HG03045 (cell line): ENCODE measurements around the gene GFM1.
A peak's percentile ranks its signal among the peaks of the same experiment; 100 is the strongest.

Experiments used
- ATAC-seq: cut with Tn5 transposase; IDR thresholded peaks from one replicate; pipeline ENCODE4 v1.9.1; 2021; ENCODE audit warnings: mild to moderate bottlenecking, moderate library complexity; ENCODE audit not compliant: unreplicated experiment

Gene GFM1

DNA sequence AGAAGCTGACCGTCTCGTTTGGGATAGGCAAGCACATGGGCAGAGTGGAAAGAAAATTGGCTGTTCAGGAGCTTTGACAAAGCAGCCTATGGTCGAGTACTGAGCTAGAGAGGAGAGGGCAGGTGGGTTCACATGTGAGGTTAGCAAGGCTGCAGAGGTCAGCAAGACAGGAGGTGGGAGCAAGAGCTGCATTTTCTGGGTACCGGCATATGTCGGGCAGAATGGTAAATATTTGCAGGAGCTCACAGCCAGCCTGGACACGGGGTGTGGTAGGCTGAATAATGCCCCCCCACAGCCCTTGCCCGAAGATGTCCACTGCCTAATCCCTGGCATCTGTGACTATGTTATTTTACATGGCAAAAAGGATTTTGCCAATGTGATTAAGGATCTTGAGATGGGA lies 79.7 kb downstream of the GFM1 start:
- no peak for ATAC-seq

DNA sequence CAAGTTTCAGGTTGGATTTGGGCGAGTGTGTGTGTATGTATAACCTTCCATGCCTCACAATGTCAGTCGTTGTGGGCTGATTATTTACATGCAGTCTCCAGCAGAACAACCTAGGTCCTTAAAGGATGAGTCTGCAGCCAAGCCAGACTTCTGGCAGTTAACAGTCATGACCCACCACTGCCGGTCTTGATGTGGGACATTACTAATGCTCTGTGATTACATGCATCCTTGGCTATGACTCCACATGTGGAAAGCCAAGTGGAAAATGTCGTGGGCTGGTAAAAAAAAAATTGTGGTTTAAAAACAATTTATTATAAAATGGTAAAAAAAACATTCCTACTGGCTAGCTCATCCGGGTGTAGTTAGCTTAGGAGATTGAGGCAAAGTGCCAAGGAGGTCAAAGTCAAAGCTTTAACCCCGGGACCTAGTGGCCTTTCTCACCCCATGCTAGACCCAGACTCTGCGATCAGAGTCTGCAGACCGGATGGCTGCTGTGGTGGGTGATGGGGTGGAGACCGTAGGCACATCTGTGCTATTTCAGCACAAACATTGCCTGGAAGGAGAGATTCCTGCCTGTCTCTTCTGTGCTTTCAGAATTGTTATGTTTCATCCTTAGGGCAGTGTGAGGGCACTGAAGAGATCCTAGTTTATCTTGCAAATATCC lies 81.2 kb downstream of the GFM1 start:
- no peak for ATAC-seq

DNA sequence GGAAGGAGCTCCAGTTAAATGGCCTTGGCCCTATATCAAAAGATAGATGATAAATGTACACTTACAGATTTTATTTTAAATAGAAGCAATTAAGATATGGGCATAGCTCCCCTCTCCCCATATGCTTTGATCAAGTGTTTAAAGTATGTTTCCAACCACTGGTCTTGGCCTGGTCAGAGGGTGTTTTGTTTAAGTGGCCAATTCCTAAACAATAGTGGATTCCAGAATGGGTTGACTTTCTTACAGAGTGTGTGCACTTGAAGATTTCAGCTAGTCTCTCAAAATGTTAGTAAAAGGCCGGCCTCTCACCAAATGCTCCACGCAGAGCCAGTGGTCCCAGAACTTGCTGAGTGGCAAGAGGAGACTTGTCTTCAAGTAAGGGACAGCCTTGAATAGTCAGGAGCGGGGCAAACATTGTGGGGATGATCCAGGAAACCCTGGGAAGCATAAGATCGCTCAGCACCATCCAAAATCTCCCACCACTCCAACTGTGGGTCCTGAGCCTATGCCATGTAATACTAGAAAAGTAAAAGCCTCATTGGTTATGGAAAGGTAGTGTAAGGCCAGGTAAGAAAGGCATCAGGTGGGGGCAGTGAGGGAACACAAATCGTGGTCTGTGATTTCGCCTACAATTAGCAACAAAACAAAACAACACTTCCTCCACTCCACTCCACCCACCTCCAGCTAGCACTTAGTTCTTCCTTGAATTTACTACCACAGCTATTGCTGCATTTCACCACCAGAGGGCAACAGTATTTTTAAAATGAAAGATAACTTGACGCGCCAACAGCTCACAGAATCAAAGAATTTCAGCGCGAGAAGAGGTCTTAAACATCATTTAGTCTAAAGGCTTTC lies 83.1 kb downstream of the GFM1 start:
- peak; percentile 50 for ATAC-seq

DNA sequence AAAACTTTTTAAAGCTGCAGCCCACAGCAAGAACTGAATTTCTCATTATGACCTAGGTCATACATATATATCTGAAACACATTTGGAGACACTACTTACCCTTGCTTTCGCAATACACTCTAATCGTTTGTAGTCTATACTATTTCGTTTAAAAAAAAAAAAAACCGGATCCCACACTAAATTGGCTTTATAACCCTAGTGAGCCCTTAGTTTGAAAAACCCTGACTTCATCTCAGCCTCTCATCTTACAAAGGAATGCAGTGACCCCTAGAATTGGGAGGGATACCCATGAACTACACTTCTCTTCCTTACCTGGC lies 83.7 kb downstream of the GFM1 start:
- ATAC-seq: no peak

DNA sequence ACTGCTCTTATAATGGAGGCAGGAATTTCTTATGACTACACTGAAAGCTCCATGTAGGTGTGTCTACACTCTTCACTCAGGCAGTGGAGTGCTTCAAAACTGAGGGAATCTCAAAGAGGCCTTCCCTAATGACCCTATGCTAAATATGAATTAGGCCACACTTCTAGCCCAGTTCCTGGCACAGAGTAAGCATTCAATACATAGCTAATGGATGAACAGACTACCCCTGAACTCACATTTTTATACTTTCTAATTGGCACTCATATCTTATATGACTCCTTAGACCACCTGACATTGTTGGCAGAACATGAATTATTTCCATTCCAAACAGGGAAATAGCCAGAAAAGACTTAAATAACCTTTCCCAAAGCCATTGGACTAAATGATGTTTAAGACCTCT lies 84.5 kb downstream of the GFM1 start:
- ATAC-seq: no peak

DNA sequence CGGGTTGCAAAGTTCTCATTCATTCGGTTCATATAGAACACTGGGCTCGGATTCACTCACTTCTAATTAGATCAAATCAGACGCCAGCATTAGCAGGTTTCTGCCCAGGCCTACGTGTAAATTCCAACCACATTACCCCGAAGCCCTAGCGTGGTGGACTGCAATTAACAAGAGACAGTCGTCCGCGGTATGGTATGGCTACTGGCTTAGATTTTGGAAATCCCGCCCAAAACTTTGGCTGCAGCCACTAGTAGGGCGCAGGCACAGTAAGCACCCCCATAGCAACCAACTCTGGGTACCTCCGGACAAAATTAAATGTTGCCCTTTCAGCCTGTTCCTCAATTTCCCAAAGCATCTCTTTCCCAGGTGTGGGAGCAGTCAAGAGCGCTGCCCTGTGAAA lies 87.2 kb downstream of the GFM1 start:
- no peak for ATAC-seq

DNA sequence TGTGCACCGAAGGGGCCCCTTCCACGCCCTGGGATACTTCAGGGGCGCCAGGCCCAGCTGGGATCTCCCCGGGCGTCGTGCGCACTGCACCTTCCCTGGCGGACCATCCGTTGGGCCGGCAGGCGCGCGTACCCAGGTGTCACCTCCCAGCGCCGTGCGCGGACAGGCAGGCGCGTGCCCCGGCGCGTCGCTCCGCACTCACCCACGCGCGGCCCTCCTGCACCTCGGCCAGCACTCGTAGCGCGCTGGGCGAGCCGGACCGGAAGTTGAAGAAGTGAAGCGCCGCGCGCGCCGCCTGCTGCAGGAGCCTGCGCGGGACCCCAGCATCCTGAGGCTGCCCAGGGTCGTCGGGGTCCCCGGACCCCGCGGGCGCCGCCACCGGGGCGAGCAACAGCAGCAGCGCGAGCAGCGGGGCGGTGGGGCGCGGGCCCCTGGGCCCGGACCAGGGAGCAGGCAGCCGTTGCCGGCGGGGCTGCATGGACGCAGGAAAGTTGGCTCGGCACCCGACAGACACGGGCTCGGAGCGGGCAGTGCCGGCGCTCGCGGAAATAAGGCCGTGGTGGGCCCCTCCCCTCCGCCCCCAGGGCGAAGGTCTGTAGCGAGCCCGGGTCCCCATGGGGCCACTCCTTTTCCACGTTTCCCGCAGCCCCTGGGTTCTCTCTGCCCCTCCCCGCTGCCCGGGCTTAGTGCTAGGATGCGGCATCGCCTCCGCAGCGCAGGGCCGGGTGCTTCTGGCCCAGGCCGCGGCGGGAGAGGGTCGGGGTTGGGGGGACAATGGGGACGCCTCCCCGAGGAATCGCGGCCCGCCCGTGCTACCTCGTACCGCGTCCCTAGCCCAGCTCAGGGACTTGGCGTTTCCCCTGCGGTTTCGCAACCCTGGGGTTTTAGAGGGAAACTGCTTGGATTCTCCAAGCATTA lies 87.9 kb downstream of the GFM1 start, which contains the start of gene RARRES1:
Gene RARRES1 (minus strand): TSS at position 520 of the 918 bp plus-strand sequence. CDS start 42 bp downstream, at position 478.
- ATAC-seq: peak; percentile 76

DNA sequence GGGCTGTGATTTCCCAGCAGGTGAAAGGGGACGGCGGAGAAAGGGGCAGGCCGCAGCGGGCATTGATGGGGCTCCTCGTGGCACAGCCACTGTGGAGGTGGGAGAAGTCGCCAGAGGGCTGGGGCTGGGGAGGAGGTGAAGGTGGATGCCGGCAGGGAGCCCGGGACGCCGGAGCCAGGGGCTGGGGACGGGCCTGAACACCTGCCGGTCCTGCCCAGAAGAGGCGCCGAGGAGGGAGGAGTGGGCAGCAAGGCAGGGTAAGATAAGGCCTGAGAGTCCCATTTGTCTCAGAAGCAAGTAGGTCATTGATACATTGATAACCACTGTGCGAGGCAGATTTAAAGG lies 88.5 kb downstream of the GFM1 start:
- ATAC-seq: no peak

DNA sequence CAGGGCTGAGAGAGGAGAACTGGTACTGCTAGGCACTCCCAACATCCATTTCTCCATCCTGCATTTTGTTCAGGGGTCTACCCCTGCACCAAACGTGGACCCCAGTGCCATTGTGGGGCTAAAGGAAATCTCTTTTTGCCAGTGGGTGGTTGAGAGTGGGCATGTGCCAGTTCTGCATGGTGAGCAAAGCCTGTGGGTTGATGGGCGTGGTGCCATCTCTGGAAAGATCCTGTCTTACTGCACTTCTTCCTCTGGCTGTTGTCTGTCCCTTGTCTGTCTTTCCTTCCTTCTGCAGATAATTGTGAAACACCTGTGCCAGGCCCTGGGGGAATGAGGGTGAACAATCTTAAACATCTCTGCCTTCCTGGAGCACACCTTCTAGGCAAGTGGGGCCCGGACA lies 89.3 kb downstream of the GFM1 start:
- no peak for ATAC-seq

DNA sequence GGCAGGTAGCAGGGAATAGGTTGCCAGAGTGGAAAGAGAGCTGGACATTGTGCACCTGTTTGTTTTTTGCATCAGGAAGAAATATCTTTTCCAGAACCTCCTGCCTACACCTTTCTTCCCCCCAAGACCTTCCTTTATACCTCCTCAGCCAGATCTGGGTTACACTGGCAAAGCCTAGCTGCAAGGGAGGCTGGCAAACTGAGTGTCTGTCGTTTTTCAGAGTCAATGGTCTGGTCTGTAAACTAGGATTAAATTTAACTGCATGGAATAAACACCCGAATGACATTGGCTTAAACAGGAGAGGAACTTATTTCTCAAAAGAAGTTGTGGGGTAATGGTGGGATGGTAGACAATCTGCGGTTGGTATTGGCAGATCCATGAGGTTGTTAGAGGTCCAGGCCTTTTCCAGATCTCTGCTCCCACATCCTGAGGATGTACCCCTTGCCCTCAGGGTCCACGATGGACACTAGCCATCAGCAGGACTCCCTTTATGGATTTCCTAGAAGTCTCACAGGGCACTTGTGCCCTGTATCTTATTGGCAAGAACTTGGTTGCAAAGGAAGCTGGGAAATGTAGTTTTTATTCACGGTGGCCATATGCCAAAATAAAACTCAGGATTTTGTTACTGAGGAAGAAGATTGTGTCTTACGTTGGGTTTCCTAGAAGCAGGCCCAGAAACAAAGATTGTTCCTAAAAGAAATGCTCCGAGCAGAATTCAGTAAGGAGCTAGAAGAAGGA lies 91.1 kb downstream of the GFM1 start:
- ATAC-seq: no peak

DNA sequence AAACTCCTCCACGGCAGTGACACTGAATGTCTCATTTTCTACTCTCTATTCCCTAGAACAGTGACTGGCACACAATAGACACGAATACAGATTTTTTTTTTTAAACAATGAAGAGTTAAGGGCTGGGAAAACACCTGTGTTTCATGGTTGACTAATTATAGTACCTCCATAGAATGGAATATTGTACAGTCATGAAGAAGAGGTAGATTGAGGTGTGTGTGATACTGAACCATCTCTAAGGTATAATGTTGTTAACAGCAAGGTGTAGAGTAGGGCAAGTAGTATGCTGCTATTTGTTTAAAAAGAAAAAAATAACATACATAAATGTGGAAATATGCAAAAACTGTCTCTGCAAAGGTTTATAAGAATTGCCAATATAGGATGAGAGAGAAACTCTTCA lies 93.1 kb downstream of the GFM1 start:
- ATAC-seq: no peak

DNA sequence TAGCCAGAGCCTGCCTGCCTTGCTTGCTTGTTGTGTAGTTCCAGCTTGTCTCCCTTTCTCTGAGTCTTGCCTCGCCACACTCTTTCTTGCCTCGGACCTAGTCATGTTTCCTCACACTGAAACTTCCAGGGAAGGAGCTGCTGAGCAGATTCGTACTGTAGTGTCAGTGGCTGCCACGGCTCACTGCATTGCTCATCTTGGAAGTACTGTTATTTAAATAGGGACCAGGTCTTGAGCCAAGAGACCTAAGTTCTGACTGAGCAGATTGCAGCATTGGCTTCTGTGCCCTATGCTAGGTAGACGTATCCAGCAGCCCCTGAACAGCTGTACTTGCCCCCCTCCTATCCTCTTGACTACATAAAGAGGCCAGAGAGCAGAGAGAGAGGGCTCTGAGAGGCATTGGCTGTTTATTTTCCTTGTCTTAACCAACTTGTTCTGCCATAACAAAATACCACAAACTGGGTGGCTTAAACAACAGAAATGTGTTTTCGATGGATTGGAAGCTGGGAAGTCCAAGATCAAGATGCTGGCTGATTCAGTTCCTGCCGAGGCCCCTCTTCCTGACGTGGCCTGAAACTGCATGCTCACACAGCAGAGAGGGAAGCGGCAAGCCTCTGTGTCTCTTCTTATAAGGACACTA lies 93.8 kb downstream of the GFM1 start:
- no peak for ATAC-seq

DNA sequence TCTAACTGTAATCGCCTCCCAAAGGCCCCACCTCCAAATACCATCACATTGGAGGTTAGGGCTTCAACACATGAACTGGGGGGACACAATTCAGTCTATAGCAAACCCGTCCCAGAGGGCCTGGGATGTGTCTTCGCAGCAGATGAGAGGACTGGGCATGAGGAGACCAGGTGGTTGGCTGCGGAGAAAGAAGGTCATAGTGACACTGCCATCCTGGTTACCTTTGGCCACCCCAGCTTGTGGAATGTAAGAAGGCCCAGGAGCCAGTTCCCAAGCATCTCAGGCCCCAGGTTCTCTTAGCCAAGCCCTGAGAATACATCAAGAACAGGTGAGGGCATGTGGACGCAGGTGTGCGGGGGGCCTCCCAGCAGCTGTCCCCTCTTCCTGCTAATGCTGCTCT lies 94.3 kb downstream of the GFM1 start:
- ATAC-seq: no peak

DNA sequence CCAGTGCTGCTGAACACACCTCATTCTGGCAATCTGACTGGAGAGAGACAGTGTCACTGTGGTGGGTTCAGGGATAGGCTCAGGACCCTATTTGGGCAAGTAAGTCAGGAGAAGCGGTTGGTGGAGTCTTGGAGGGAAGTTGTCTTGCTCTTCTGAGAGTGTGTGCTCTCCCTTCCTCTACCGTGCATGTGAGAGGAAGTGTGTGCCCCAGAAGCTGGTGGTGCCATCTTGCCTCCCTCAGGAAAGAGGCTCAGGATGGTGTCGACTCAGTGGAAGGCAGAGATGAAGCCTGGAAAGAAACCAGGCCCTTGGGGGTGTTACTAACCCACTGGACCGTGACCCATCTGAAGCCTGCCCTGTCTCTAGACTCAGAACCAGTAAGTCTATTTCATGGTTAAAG lies 94.8 kb downstream of the GFM1 start:
- no peak for ATAC-seq

DNA sequence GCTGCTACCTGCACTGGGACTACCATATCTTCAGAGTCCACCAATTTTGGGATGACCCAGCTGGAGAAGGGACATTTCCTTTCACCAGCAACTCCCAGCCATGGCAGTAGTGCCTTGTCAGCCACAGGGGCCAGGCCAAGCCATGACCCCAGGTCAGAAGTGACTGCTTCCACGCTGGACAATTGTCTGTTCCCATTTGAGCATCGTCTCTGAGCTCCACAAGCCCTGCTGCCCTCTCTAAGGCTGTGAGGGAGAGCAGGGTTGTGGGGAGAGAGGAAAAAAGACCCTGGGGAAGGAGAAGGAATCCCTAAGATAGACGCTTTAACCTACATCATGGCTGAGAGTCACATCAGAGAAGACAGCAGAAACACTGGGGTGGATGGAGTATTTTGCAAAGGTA lies 95.3 kb downstream of the GFM1 start:
- ATAC-seq: no peak
